Transverse colon (tissue), 4 donors: ENCODE results near the gene EHBP1L1. TPM values are rescaled to one million over a fixed set of nuclear protein-coding genes. Genes with fewer than 3 reads are reported as not detected.

Experiments used
- DNase-seq: peaks from one replicate; pipeline ENCODE4 v3.0.0-alpha.2; 2019
- H3K27ac ChIP-seq, 4 donors: fragments of 200-600 bp; sonication (generic); 2 replicates each; pipeline ENCODE4 v1.5.1; 2016 to 2018; ENCODE audit warnings: inconsistent platforms in 4 of 4
- H3K27me3 ChIP-seq: fragments of 200-600 bp; sonication (generic); 2 replicates; pipeline ENCODE4 v1.5.1; 2017; ENCODE audit warnings: inconsistent platforms
- H3K36me3 ChIP-seq, 4 donors: fragments of 200-600 bp; sonication (generic); 2 replicates each; pipeline ENCODE4 v1.5.1; 2017 to 2019; ENCODE audit warnings: inconsistent platforms in 4 of 4
- H3K4me1 ChIP-seq, 4 donors: fragments of 200-600 bp; sonication (generic); 2 replicates each; pipeline ENCODE4 v1.5.1; 2017 to 2020; ENCODE audit warnings: inconsistent platforms in 4 of 4
- H3K4me3 ChIP-seq, 4 donors: fragments of 200-600 bp; sonication (generic); 1 replicate in 1 of 4; 2 replicates in 3 of 4; pipeline versions ENCODE4 v1.5.1 to v1.6.1; 2017 to 2019; ENCODE audit warnings: inconsistent platforms in 4 of 4
- H3K9me3 ChIP-seq, 2 donors: fragments of 200-600 bp; sonication (generic); 2 replicates each; pipeline ENCODE4 v1.5.1; 2017 to 2019; ENCODE audit warnings: inconsistent platforms in 2 of 2
- EP300 ChIP-seq: sonication (generic); formaldehyde crosslinking; IDR thresholded peaks from one replicate; pipeline ENCODE4 v1.6.1; 2017; ENCODE audit warnings: antibody characterized with exemption, low read depth
- POLR2A ChIP-seq: fragments of 450-650 bp; IDR thresholded peaks from one replicate; pipeline ENCODE4 v1.6.1; 2016; ENCODE audit warnings: antibody characterized with exemption, mild to moderate bottlenecking, moderate library complexity
- POLR2AphosphoS5 ChIP-seq, 3 donors: sonication (generic); formaldehyde crosslinking; IDR thresholded peaks; one replicate each; pipeline ENCODE4 v1.6.1; 2016; ENCODE audit warnings: antibody characterized with exemption in 3 of 3
- WGBS, 2 donors: methylation state at CpG; one replicate each; pipeline ENCODE4 v1.1.5; 2018; ENCODE audit warnings: low coverage in 1 of 2; 5-methylcytosine and 5-hydroxymethylcytosine counted together
- in situ Hi-C, 4 donors: fragments of 200-750 bp; cut with MboI; loops; one replicate each; pipeline versions ENCODE4 v1.15.0 to v1.15.1; 2017; ENCODE audit warnings: low sequenced_read_pairs in 3 of 4, low pct_ligation_motif_present in 1 of 4, low pct_unique_long_range_greater_than_20kb in 1 of 4
- intact Hi-C: fragments of 100-400 bp; cut with DNase I; formaldehyde crosslinking; loops from one replicate; pipeline ENCODE4 v1.15.1; 2023; ENCODE audit warnings: low total_unique reads
- total RNA-seq, 4 donors: library from RNA; depleted of rRNA; stranded (reverse); fragments of >200 nt; gene quantifications; one replicate each; pipeline ENCODE4 v1.1.0, GENCODE V29; 2016
- TF ChIP-seq, protein P1 (sequence below), 5 experiments: fragments of 200-600 bp in 3 of 5; fragments of 450-650 bp in 2 of 5; sonication (generic) in 3 of 5; IDR thresholded peaks; 1 replicate in 2 of 5; 2 replicates in 3 of 5; pipeline ENCODE4 v1.5.1; 2016 to 2017; ENCODE audit warnings: antibody characterized with exemption in 5 of 5, inconsistent platforms in 3 of 5, mild to moderate bottlenecking in 2 of 5, moderate library complexity in 1 of 5

The EHBP1L1 gene
- total RNA-seq, 4 donors from 2014 or later: 90.2 to 215 (median 106) TPM

DNA sequence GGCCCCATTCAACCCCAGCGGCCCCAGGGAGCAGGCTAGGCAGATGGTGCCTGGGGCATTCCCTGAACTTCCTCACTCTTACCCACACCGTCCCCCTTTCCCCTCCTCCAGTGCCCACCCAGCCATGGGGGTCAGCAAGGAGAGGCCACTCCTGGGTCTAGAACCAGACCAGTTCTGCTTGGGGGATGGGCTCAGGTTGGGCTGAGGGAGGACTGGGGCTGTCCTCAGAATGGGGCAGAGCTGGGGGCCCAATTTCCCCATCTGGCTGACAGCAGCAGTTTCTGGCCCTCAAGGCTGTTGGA is 38.6 kb upstream of the EHBP1L1 start:
- TF ChIP-seq EP300 (no peak), POLR2AphosphoS5 (IDR thresholded peaks at IDR 0.05) (no peak), POLR2A (no peak)
- TF ChIP-seq, protein P1, sequence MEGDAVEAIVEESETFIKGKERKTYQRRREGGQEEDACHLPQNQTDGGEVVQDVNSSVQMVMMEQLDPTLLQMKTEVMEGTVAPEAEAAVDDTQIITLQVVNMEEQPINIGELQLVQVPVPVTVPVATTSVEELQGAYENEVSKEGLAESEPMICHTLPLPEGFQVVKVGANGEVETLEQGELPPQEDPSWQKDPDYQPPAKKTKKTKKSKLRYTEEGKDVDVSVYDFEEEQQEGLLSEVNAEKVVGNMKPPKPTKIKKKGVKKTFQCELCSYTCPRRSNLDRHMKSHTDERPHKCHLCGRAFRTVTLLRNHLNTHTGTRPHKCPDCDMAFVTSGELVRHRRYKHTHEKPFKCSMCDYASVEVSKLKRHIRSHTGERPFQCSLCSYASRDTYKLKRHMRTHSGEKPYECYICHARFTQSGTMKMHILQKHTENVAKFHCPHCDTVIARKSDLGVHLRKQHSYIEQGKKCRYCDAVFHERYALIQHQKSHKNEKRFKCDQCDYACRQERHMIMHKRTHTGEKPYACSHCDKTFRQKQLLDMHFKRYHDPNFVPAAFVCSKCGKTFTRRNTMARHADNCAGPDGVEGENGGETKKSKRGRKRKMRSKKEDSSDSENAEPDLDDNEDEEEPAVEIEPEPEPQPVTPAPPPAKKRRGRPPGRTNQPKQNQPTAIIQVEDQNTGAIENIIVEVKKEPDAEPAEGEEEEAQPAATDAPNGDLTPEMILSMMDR (IDR thresholded peaks at IDR 0.05): no peak
- Histone ChIP-seq H3K36me3 (peaks cover 0 to 26% (median 5%) of the 10 kb centered on the region in 4 donors), H3K9me3 (no peaks in the 10 kb centered on the region), H3K4me1 (peaks cover 14 to 20% (median 16%) of the 10 kb centered on the region in 4 donors), H3K27me3 (no peaks in the 10 kb centered on the region), H3K4me3 (no peak overlapping the region), H3K27ac (no peak overlapping the region)
- in situ Hi-C loops: no loop called here
- WGBS, 2 donors: 76% methylated on average over 2 of the region's 2 CpGs; no CpG with 5 or more reads in 1 of the 2 donors
- intact Hi-C loops: loop anchor here (5.0 kb wide), 1 partner anchor 855 kb away; no protein-coding TSS in a partner anchor
- DNase-seq: no peak

DNA sequence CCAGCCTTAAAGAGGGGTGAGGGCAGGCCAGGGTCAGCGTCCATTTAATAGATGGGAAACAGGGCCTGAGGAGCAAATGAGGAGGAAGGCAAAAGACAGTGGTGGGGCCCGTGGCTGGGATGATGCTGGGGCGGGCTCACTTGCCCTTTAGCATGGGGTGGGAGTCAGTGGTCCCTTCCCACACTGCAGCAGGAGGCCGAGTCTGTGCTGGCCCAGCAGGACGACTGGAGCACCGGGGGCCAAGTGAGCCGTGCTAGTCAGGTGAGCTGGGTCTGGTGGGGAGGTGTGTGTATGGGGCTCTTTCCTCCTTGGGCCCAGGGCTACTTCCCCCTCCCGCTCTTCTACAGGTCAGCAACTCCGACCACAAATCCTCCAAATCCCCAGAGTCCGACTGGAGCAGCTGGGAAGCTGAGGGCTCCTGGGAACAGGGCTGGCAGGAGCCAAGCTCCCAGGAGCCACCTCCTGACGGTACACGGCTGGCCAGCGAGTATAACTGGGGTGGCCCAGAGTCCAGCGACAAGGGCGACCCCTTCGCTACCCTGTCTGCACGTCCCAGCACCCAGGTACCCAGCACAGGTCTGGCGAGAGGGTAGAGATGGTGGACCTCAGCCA is 38.1 kb upstream of the EHBP1L1 start:
- Histone ChIP-seq H3K4me1 (peaks cover 14 to 20% (median 16%) of the 10 kb centered on the region in 4 donors), H3K4me3 (no peak overlapping the region), H3K36me3 (peaks cover 0 to 21% (median 3%) of the 10 kb centered on the region in 4 donors), H3K9me3 (no peaks in the 10 kb centered on the region), H3K27me3 (no peaks in the 10 kb centered on the region), H3K27ac (no peak overlapping the region)
- TF ChIP-seq POLR2A: no peak
- TF ChIP-seq EP300: no peak
- TF ChIP-seq, protein P1 (IDR thresholded peaks at IDR 0.05): no peak
- no peak for TF ChIP-seq POLR2AphosphoS5 (IDR thresholded peaks at IDR 0.05)
- WGBS, 2 donors: 87% methylated on average over 18 of the region's 18 CpGs; no CpG with 5 or more reads in 1 of the 2 donors
- intact Hi-C loops: loop anchor here (5.0 kb wide), 1 partner anchor 855 kb away; no protein-coding TSS in a partner anchor
- DNase-seq: no peak
- in situ Hi-C loops: no loop called here

DNA sequence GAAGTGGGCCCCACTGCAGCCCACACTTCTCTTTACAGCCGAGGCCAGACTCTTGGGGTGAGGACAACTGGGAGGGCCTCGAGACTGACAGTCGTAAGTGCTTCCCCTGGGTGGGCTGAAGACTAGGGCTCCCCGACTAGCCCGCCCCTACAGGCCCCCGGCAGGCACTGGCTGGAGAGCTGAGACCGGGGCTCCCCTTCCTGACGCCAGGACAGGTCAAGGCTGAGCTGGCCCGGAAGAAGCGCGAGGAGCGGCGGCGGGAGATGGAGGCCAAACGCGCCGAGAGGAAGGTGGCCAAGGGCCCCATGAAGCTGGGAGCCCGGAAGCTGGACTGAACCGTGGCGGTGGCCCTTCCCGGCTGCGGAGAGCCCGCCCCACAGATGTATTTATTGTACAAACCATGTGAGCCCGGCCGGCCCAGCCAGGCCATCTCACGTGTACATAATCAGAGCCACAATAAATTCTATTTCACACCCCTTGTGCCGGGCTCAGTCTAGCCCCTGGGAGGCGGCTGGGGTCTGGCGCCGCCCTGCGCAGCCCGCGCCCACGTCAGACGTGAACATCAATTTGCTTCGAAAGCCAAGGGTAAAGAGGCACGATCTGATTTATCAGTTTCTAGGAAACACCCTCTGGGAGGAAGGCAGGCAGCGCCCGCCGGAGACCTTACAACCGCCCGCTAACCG is 37.5 kb upstream of the EHBP1L1 start:
- H3K27me3 ChIP-seq: no peaks in the 10 kb centered on the region
- no peak overlapping the region for H3K4me3 ChIP-seq
- H3K4me1 ChIP-seq: peaks cover 14 to 20% (median 16%) of the 10 kb centered on the region in 4 donors
- TF ChIP-seq POLR2A: no peak
- TF ChIP-seq, protein P1 (IDR thresholded peaks at IDR 0.05): no peak
- no peak for TF ChIP-seq EP300
- TF ChIP-seq POLR2AphosphoS5 (IDR thresholded peaks at IDR 0.05): no peak
- intact Hi-C loops (loop anchor here (5.0 kb wide), 1 partner anchor 856 kb away; no protein-coding TSS in a partner anchor), in situ Hi-C loops (no loop called here)
- no peak for DNase-seq
- H3K36me3 ChIP-seq: peaks cover 0 to 15% (median 0%) of the 10 kb centered on the region in 4 donors
- 89% methylated on average over 43 of the region's 43 CpGs; no CpG with 5 or more reads in 1 of the 2 donors for WGBS, 2 donors
- H3K9me3 ChIP-seq: no peaks in the 10 kb centered on the region
- no peak overlapping the region for H3K27ac ChIP-seq
